ENCODE measurements around the gene HERC2.
"Not testable (repeated sequence)": the region's sequence is repeated elsewhere in the genome, so short reads cannot be mapped to it uniquely, and the experiment has no call there.

The HERC2 gene

GRCh38 chr15:28322129-28322588, at the start of gene HERC2:
HERC2 (minus strand) TSS chr15:28322179; CDS start chr15:28321433, 746 bp downstream.
- DNase-seq (ENCODE audit: low read depth in 2 of 2): not testable (repeated sequence)

- not testable (repeated sequence) for DNase-seq (ENCODE audit: low read depth in 2 of 2)
Measured at GRCh38 chr15:28365502-28365901, 43.5 kb upstream of the HERC2 start.

- DNase-seq (ENCODE audit: low read depth in 2 of 2): not testable (repeated sequence)
Measured at GRCh38 chr15:28357984-28358383, 36.0 kb upstream of the HERC2 start, which contains the start of gene GOLGA6L24. GOLGA6L24 (minus strand) TSS chr15:28358084; CDS start chr15:28358023, 61 bp downstream.

GRCh38 chr15:28321358-28322078, 461 bp downstream of the HERC2 start:
- peak in 1 of 2 donors; percentile 8 for DNase-seq (ENCODE audit: low read depth in 2 of 2)

GRCh38 chr15:28319725-28320124, 2.3 kb downstream of the HERC2 start:
- DNase-seq (ENCODE audit: low read depth in 2 of 2): not testable (repeated sequence)

GRCh38 chr15:28318828-28319227, 3.2 kb downstream of the HERC2 start:
- not testable (repeated sequence) for DNase-seq (ENCODE audit: low read depth in 2 of 2)

- not testable (repeated sequence) for DNase-seq (ENCODE audit: low read depth in 2 of 2)
Measured at GRCh38 chr15:28318122-28318521, 3.9 kb downstream of the HERC2 start.

- DNase-seq (ENCODE audit: low read depth in 2 of 2): not testable (repeated sequence)
Measured at GRCh38 chr15:28316958-28317357, 5.0 kb downstream of the HERC2 start.

GRCh38 chr15:28310454-28310853, 11.5 kb downstream of the HERC2 start:
- not testable (repeated sequence) for DNase-seq (ENCODE audit: low read depth in 2 of 2)

GRCh38 chr15:28308718-28309117, 13.3 kb downstream of the HERC2 start:
- not testable (repeated sequence) for DNase-seq (ENCODE audit: low read depth in 2 of 2)

- DNase-seq (ENCODE audit: low read depth in 2 of 2): not testable (repeated sequence)
Measured at GRCh38 chr15:28305700-28306099, 16.3 kb downstream of the HERC2 start.

GRCh38 chr15:28297434-28297833, 24.5 kb downstream of the HERC2 start:
- not testable (repeated sequence) for DNase-seq (ENCODE audit: low read depth in 2 of 2)

- not testable (repeated sequence) for DNase-seq (ENCODE audit: low read depth in 2 of 2)
Measured at GRCh38 chr15:28296814-28297213, 25.2 kb downstream of the HERC2 start.

GRCh38 chr15:28295009-28295563, 26.9 kb downstream of the HERC2 start:
- not testable (repeated sequence) for DNase-seq (ENCODE audit: low read depth in 2 of 2)

- DNase-seq (ENCODE audit: low read depth in 2 of 2): not testable (repeated sequence)
Measured at GRCh38 chr15:28294560-28294959, 27.4 kb downstream of the HERC2 start.

GRCh38 chr15:28289694-28290463, 32.1 kb downstream of the HERC2 start:
- no peak for DNase-seq (ENCODE audit: low read depth in 2 of 2)

- DNase-seq (ENCODE audit: low read depth in 2 of 2): not testable (repeated sequence)
Measured at GRCh38 chr15:28288830-28289693, 32.9 kb downstream of the HERC2 start.

GRCh38 chr15:28286659-28287058, 35.3 kb downstream of the HERC2 start:
- DNase-seq (ENCODE audit: low read depth in 2 of 2): not testable (repeated sequence)

GRCh38 chr15:28286031-28286430, 35.9 kb downstream of the HERC2 start:
- DNase-seq (ENCODE audit: low read depth in 2 of 2): no peak

- DNase-seq (ENCODE audit: low read depth in 2 of 2): no peak
Measured at GRCh38 chr15:28281876-28282275, 40.1 kb downstream of the HERC2 start.

- no peak for DNase-seq (ENCODE audit: low read depth in 2 of 2)
Measured at GRCh38 chr15:28274635-28275034, 47.3 kb downstream of the HERC2 start.

Data from stimulated activated CD8-positive, alpha-beta memory T cell treated with anti-CD3 and anti-CD28 coated beads, Interleukin-15, amount 100 ng/mL, for 48 hours (primary cell).